K562 (cell line): ENCODE data around the gene CLDND2. TPM values are rescaled to one million over a fixed set of nuclear protein-coding genes. Genes with fewer than 3 reads are reported as not detected.

ENCODE experiments used
- BRD9 ChIP-seq: fragments of 450-650 bp; IDR thresholded peaks from 2 replicates; pipeline ENCODE4 v1.6.1; 2018; ENCODE audit warnings: low read depth; ENCODE audit not compliant: partially characterized antibody
- E2F1 ChIP-seq: sonication (generic); formaldehyde crosslinking; IDR thresholded peaks from 2 replicates; pipeline ENCODE4 v1.8.1; 2023; ENCODE audit warnings: mild to moderate bottlenecking, missing genetic modification reagents, moderate library complexity
- ELK1 ChIP-seq: sonication (generic); formaldehyde crosslinking; IDR thresholded peaks from 2 replicates; pipeline ENCODE4 v1.8.1; 2022; ENCODE audit warnings: missing genetic modification reagents
- MCM3 ChIP-seq: fragments of 450-650 bp; IDR thresholded peaks from 2 replicates; pipeline ENCODE4 v1.6.1; 2016
- POLR2B ChIP-seq: fragments of 450-650 bp; IDR thresholded peaks from 2 replicates; pipeline ENCODE4 v1.6.1; 2018; ENCODE audit warnings: low read depth; ENCODE audit not compliant: partially characterized antibody
- SRSF7 ChIP-seq: fragments of 200-400 bp; formaldehyde crosslinking; optimal IDR thresholded peaks from 2 replicates; pipeline ENCODE3; 2017; ENCODE audit warnings: mild to moderate bottlenecking, low read depth, low read length
- TCFL5 ChIP-seq: fragments of 250-450 bp; sonication (Bioruptor Pico); conservative IDR thresholded peaks from 2 replicates; pipeline ENCODE4 v1.6.1; 2021; ENCODE audit warnings: mild to moderate bottlenecking, moderate library complexity, matching md5 sums
- TRIM28 ChIP-seq: fragments of 450-650 bp; IDR thresholded peaks from 2 replicates; pipeline ENCODE4 v1.6.1; 2017
- ZBTB17 ChIP-seq: fragments of 450-650 bp; formaldehyde crosslinking; IDR thresholded peaks from 2 replicates; pipeline ENCODE4 v1.4.0; 2020; ENCODE audit warnings: mild to moderate bottlenecking
- ZNF507 ChIP-seq: conservative IDR thresholded peaks from 2 replicates; pipeline ENCODE4 v1.6.1; 2017; ENCODE audit warnings: missing genetic modification characterization, missing compliant biosample characterization
- ZNF668 ChIP-seq: fragments of 250-450 bp; sonication (Bioruptor Pico); IDR thresholded peaks from 2 replicates; pipeline ENCODE4 v1.8.0; 2022; ENCODE audit warnings: mild to moderate bottlenecking, inconsistent platforms
- ZNF76 ChIP-seq: fragments of 250-450 bp; sonication (Bioruptor Pico); IDR thresholded peaks from 2 replicates; pipeline ENCODE4 v1.4.0; 2020; ENCODE audit warnings: mild to moderate bottlenecking, moderate library complexity, borderline replicate concordance
- polyA plus RNA-seq, 8 experiments: library from polyadenylated mRNA; depleted of rRNA in 4 of 8; stranded (reverse) in 5 of 8; unstranded in 3 of 8; fragments of >200 nt; fragmentation: Nextera tagmentation in 2 of 8; fragmentation: Illumina TruSeq in 1 of 8; extraction: Ambion mirVana in 2 of 8; extraction: Trizol in 1 of 8; gene quantifications; 2 replicates each; pipeline versions ENCODE4 v1.2.1 to v1.2.3, GENCODE V29; 2011 to 2014; ENCODE audit warnings: inconsistent platforms in 1 of 8, missing spikeins in 1 of 8
- total RNA-seq, 7 experiments: library from RNA; depleted of rRNA in 6 of 7; stranded (reverse); fragments of >200 nt in 6 of 7; fragmentation: Illumina TruSeq in 2 of 7; extraction: Trizol in 2 of 7; gene quantifications; 2 replicates each; pipeline versions ENCODE4 v1.2.1 to v1.2.3, GENCODE V29; 2011 to 2021; ENCODE audit warnings: low replicate concordance in 1 of 7
- TF ChIP-seq, protein P1 (sequence below): fragments of 250-450 bp; sonication (Bioruptor Pico); IDR thresholded peaks from 2 replicates; pipeline ENCODE4 v1.9.0; 2021; ENCODE audit warnings: mild to moderate bottlenecking, inconsistent platforms
- TF ChIP-seq, protein P2 (sequence below): sonication (generic); formaldehyde crosslinking; IDR thresholded peaks from 2 replicates; pipeline ENCODE4 v1.8.0; 2023; ENCODE audit warnings: mild to moderate bottlenecking, missing genetic modification reagents
- TF ChIP-seq, protein P3 (sequence below): sonication (generic); formaldehyde crosslinking; IDR thresholded peaks from 2 replicates; pipeline ENCODE4 v1.5.0; 2020; ENCODE audit warnings: missing genetic modification reagents
- TF ChIP-seq, protein P4 (sequence below): fragments of 450-650 bp; formaldehyde crosslinking; IDR thresholded peaks from 2 replicates; pipeline ENCODE4 v1.4.0; 2022; ENCODE audit warnings: missing genetic modification characterization

The CLDND2 gene
- total and polyA plus RNA-seq, 9 of the 15 experiments (the other 6 are each of a cell fraction or from before 2014, with no cell fraction given) = 0.45 to 4.0 (median 1.2) TPM; not detected in 3

GRCh38 chr19:51339313-51339686 is 29.5 kb downstream of the CLDND2 start (continued):
- TF ChIP-seq, protein P1, sequence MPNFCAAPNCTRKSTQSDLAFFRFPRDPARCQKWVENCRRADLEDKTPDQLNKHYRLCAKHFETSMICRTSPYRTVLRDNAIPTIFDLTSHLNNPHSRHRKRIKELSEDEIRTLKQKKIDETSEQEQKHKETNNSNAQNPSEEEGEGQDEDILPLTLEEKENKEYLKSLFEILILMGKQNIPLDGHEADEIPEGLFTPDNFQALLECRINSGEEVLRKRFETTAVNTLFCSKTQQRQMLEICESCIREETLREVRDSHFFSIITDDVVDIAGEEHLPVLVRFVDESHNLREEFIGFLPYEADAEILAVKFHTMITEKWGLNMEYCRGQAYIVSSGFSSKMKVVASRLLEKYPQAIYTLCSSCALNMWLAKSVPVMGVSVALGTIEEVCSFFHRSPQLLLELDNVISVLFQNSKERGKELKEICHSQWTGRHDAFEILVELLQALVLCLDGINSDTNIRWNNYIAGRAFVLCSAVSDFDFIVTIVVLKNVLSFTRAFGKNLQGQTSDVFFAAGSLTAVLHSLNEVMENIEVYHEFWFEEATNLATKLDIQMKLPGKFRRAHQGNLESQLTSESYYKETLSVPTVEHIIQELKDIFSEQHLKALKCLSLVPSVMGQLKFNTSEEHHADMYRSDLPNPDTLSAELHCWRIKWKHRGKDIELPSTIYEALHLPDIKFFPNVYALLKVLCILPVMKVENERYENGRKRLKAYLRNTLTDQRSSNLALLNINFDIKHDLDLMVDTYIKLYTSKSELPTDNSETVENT (CRISPR knock-in tag) = no peak
- TF ChIP-seq, protein P2, sequence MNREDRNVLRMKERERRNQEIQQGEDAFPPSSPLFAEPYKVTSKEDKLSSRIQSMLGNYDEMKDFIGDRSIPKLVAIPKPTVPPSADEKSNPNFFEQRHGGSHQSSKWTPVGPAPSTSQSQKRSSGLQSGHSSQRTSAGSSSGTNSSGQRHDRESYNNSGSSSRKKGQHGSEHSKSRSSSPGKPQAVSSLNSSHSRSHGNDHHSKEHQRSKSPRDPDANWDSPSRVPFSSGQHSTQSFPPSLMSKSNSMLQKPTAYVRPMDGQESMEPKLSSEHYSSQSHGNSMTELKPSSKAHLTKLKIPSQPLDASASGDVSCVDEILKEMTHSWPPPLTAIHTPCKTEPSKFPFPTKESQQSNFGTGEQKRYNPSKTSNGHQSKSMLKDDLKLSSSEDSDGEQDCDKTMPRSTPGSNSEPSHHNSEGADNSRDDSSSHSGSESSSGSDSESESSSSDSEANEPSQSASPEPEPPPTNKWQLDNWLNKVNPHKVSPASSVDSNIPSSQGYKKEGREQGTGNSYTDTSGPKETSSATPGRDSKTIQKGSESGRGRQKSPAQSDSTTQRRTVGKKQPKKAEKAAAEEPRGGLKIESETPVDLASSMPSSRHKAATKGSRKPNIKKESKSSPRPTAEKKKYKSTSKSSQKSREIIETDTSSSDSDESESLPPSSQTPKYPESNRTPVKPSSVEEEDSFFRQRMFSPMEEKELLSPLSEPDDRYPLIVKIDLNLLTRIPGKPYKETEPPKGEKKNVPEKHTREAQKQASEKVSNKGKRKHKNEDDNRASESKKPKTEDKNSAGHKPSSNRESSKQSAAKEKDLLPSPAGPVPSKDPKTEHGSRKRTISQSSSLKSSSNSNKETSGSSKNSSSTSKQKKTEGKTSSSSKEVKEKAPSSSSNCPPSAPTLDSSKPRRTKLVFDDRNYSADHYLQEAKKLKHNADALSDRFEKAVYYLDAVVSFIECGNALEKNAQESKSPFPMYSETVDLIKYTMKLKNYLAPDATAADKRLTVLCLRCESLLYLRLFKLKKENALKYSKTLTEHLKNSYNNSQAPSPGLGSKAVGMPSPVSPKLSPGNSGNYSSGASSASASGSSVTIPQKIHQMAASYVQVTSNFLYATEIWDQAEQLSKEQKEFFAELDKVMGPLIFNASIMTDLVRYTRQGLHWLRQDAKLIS = no peak; the same call in 1 of the 2 replicates
- TF ChIP-seq POLR2B = no peak
- TF ChIP-seq, protein P3, sequence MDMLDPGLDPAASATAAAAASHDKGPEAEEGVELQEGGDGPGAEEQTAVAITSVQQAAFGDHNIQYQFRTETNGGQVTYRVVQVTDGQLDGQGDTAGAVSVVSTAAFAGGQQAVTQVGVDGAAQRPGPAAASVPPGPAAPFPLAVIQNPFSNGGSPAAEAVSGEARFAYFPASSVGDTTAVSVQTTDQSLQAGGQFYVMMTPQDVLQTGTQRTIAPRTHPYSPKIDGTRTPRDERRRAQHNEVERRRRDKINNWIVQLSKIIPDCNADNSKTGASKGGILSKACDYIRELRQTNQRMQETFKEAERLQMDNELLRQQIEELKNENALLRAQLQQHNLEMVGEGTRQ (CRISPR knock-in tag) = no peak
- TF ChIP-seq E2F1 (CRISPR knock-in tag) = no peak
- no peak for TF ChIP-seq ZNF507
- TF ChIP-seq ZBTB17 (CRISPR knock-in tag) = no peak
- TF ChIP-seq TCFL5 (CRISPR knock-in tag) = no peak
- peak; percentile 65 for TF ChIP-seq BRD9
- TF ChIP-seq, protein P4, sequence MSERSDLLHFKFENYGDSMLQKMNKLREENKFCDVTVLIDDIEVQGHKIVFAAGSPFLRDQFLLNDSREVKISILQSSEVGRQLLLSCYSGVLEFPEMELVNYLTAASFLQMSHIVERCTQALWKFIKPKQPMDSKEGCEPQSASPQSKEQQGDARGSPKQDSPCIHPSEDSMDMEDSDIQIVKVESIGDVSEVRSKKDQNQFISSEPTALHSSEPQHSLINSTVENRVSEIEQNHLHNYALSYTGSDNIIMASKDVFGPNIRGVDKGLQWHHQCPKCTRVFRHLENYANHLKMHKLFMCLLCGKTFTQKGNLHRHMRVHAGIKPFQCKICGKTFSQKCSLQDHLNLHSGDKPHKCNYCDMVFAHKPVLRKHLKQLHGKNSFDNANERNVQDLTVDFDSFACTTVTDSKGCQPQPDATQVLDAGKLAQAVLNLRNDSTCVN (CRISPR knock-in tag) = peak; percentile 96
- TF ChIP-seq ZNF76 (CRISPR knock-in tag) = 0 out of 2 replicates have a peak, but pooled peaks have one; percentile 62
- TF ChIP-seq MCM3 = no peak
- TF ChIP-seq ZNF668 = no peak
- TF ChIP-seq ELK1 = no peak
- no peak for TF ChIP-seq SRSF7
- peak; percentile 39; the same call in 1 of the 2 replicates for TF ChIP-seq TRIM28
